Gastrocnemius medialis (tissue), 4 donors: ENCODE data around the gene POLR2A. TPM values are rescaled to one million over a fixed set of nuclear protein-coding genes. Genes with fewer than 3 reads are reported as not detected.

ENCODE experiments used
- ATAC-seq, 2 donors: fragments of 150-250 bp; one replicate each; pipeline ENCODE4 v1.9.1; 2016
- DNase-seq, 2 donors: peaks; one replicate each; pipeline ENCODE4 v3.0.0-alpha.2; 2019
- H3K27ac ChIP-seq, 4 donors: fragments of 200-600 bp; sonication (generic); 1 replicate in 1 of 4; 2 replicates in 3 of 4; pipeline ENCODE4 v1.5.1; 2016 to 2018; ENCODE audit warnings: mild to moderate bottlenecking in 2 of 4, moderate library complexity in 1 of 4
- H3K27me3 ChIP-seq, 3 donors: fragments of 200-600 bp; sonication (generic) in 2 of 3; 1 replicate in 1 of 3; 2 replicates in 2 of 3; pipeline versions ENCODE4 v1.5.1 to v1.6.0; 2016 to 2019; ENCODE audit warnings: mild to moderate bottlenecking in 1 of 3, moderate library complexity in 1 of 3
- H3K36me3 ChIP-seq, 2 donors: fragments of 200-600 bp; sonication (generic) in 1 of 2; one replicate each; pipeline ENCODE4 v1.5.1; 2017 to 2018
- H3K4me1 ChIP-seq, 2 donors: fragments of 200-600 bp; sonication (generic) in 1 of 2; one replicate each; pipeline ENCODE4 v1.5.1; 2016 to 2017; ENCODE audit warnings: mild to moderate bottlenecking in 2 of 2
- H3K4me3 ChIP-seq, 4 donors: fragments of 200-600 bp; sonication (generic) in 3 of 4; 1 replicate in 1 of 4; 2 replicates in 3 of 4; pipeline ENCODE4 v1.5.1; 2016 to 2019; ENCODE audit warnings: mild to moderate bottlenecking in 2 of 4
- H3K9me3 ChIP-seq, 3 donors: fragments of 200-600 bp; sonication (generic) in 2 of 3; 1 replicate in 1 of 3; 2 replicates in 2 of 3; pipeline ENCODE4 v1.5.1; 2016 to 2019
- CTCF ChIP-seq, 5 experiments: fragments of 450-650 bp in 3 of 5; fragments of 200-600 bp in 2 of 5; sonication (generic) in 2 of 5; IDR thresholded peaks in 4 of 5; conservative IDR thresholded peaks in 1 of 5; 1 replicate in 4 of 5; 2 replicates in 1 of 5; pipeline ENCODE4 v1.5.1; 2016 to 2019; ENCODE audit warnings: antibody characterized with exemption in 5 of 5, mild to moderate bottlenecking in 3 of 5, moderate library complexity in 3 of 5
- POLR2A ChIP-seq, 2 donors: fragments of 450-650 bp; IDR thresholded peaks; one replicate each; pipeline ENCODE4 v1.6.1; 2017; ENCODE audit warnings: antibody characterized with exemption in 2 of 2, mild to moderate bottlenecking in 2 of 2, moderate library complexity in 2 of 2
- in situ Hi-C, 4 donors: fragments of 200-750 bp; cut with MboI; loops; one replicate each; pipeline versions ENCODE4 v1.15.0 to v1.8.0; 2017; ENCODE audit warnings: low sequenced_read_pairs in 4 of 4
- intact Hi-C: fragments of 100-400 bp; cut with DNase I; formaldehyde crosslinking; loops from one replicate; pipeline ENCODE4 v1.15.1; 2023; ENCODE audit warnings: low total_unique reads
- total RNA-seq, 4 donors: library from RNA; depleted of rRNA; stranded (reverse); fragments of >200 nt; gene quantifications; one replicate each; pipeline versions ENCODE4 v1.1.0 to v1.2.3, GENCODE V29; 2016

The POLR2A gene
- total RNA-seq, 4 donors from 2014 or later: 20.3 to 56.9 (median 39.3) TPM

GRCh38 chr17:7502171-7502847 lies 18.1 kb downstream of the POLR2A start:
- TF ChIP-seq CTCF (IDR thresholded peaks at IDR 0.05 in 4 of 5, conservative IDR thresholded peaks at IDR 0.05 in 1 of 5) (no peak), POLR2A (IDR thresholded peaks at IDR 0.05) (no peak)
- intact Hi-C loops (no loop called here), in situ Hi-C loops (loop anchor here in 2 of 4 donors (5.0 to 25.0 kb wide), 4 partner anchors 52 to 185 kb away; partner anchors contain the start of genes TP53 (in 2 of the 2), WRAP53 (in 2 of the 2), KCTD11 (in 1 of the 2) and TMEM95 (in 1 of the 2))
- no peaks in the 10 kb centered on the region for H3K27me3 ChIP-seq
- DNase-seq (no peak), ATAC-seq (no peak)
- H3K9me3 ChIP-seq: no peaks in the 10 kb centered on the region
- H3K4me3 ChIP-seq: no peak overlapping the region
- H3K27ac ChIP-seq: no peak overlapping the region
- H3K36me3 ChIP-seq: peaks cover 11 to 92% of the 10 kb centered on the region in 2 donors
- no peaks in the 10 kb centered on the region for H3K4me1 ChIP-seq

- intact Hi-C loops: no loop called here
- Histone ChIP-seq H3K27ac (no peak overlapping the region), H3K4me3 (no peak overlapping the region), H3K27me3 (no peaks in the 10 kb centered on the region), H3K9me3 (no peaks in the 10 kb centered on the region), H3K36me3 (peaks cover 11 to 89% of the 10 kb centered on the region in 2 donors), H3K4me1 (no peaks in the 10 kb centered on the region)
- in situ Hi-C loops: loop anchor here in 2 of 4 donors (5.0 to 25.0 kb wide), 4 partner anchors 52 to 184 kb away; partner anchors contain the start of genes TP53 (in 2 of the 2), WRAP53 (in 2 of the 2), KCTD11 (in 1 of the 2) and TMEM95 (in 1 of the 2)
- DNase-seq (no peak), ATAC-seq (no peak)
- TF ChIP-seq CTCF (IDR thresholded peaks at IDR 0.05 in 4 of 5, conservative IDR thresholded peaks at IDR 0.05 in 1 of 5) (peak in 1 of 5 experiments; percentile 20), POLR2A (IDR thresholded peaks at IDR 0.05) (no peak)
These were observed 18.8 kb downstream of the POLR2A start for GRCh38 chr17:7502987-7503386.

GRCh38 chr17:7503521-7503920 lies 19.4 kb downstream of the POLR2A start:
- Histone ChIP-seq H3K36me3 (peaks cover 11 to 89% of the 10 kb centered on the region in 2 donors), H3K4me3 (no peak overlapping the region), H3K4me1 (no peaks in the 10 kb centered on the region), H3K27me3 (no peaks in the 10 kb centered on the region), H3K9me3 (no peaks in the 10 kb centered on the region), H3K27ac (no peak overlapping the region)
- no peak for DNase-seq
- TF ChIP-seq CTCF (IDR thresholded peaks at IDR 0.05 in 4 of 5, conservative IDR thresholded peaks at IDR 0.05 in 1 of 5) (no peak), POLR2A (IDR thresholded peaks at IDR 0.05) (no peak)
- intact Hi-C loops: no loop called here
- ATAC-seq: no peak
- in situ Hi-C loops: loop anchor here in 2 of 4 donors (5.0 to 25.0 kb wide), 4 partner anchors 51 to 184 kb away; partner anchors contain the start of genes TP53 (in 2 of the 2), WRAP53 (in 2 of the 2), KCTD11 (in 1 of the 2) and TMEM95 (in 1 of the 2)

- TF ChIP-seq POLR2A (IDR thresholded peaks at IDR 0.05) (no peak), CTCF (IDR thresholded peaks at IDR 0.05 in 4 of 5, conservative IDR thresholded peaks at IDR 0.05 in 1 of 5) (no peak)
- Histone ChIP-seq H3K27ac (no peak overlapping the region), H3K27me3 (no peaks in the 10 kb centered on the region), H3K4me3 (no peak overlapping the region), H3K9me3 (no peaks in the 10 kb centered on the region), H3K4me1 (no peaks in the 10 kb centered on the region), H3K36me3 (peaks cover 6 to 90% of the 10 kb centered on the region in 2 donors)
- ATAC-seq: no peak
- no peak for DNase-seq
- intact Hi-C loops (no loop called here), in situ Hi-C loops (loop anchor here in 2 of 4 donors (10.0 to 25.0 kb wide), 3 partner anchors 47 to 179 kb away; partner anchors contain the start of genes TP53 (in 2 of the 2), WRAP53 (in 2 of the 2), KCTD11 (in 1 of the 2) and TMEM95 (in 1 of the 2))
These were observed 24.0 kb downstream of the POLR2A start for GRCh38 chr17:7508145-7508544.
